NCI-H446 treated with DMSO at 0.1 percent for 48 hours (cell line): ENCODE measurements around the gene MEST.
"Not testable (repeated sequence)": the region's sequence is repeated elsewhere in the genome, so short reads cannot be mapped to it uniquely, and the experiment has no call there.

Experiments used
- DNase-seq: peaks from one replicate; lab custom pipeline; 2025; lab: John Stamatoyannopoulos, UW

Gene MEST

DNA sequence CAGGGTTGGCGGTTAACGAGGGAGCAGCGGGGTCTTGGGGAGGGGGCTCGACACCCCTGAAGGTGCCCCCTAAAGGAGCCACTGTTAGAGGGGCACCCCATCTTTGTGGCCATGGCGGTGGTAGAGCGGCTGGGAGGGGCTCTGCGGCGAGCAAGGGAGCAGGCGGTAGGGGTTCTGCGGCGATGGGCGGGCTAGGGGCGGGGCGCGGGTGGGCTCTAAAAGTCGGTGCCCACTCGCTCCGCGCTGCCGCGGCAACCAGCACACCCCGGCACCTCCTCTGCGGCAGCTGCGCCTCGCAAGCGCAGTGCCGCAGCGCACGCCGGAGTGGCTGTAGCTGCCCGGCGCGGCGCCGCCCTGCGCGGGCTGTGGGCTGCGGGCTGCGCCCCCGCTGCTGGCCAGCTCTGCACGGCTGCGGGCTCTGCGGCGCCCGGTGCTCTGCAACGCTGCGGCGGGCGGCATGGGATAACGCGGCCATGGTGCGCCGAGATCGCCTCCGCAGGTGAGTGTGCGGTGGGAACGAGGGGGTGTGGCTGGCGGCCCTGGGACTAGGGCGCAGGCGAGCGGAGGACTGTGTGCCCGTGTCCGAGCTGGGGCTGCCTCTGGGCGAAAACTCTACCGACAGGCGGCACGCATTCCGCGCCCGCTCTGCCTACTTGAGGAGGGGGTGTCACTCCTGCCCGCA lies at the start of gene MEST:
Gene MEST (plus strand): TSS at position 245 of the 682 bp plus-strand sequence. CDS start 229 bp downstream, at position 474.
- no peak for DNase-seq

DNA sequence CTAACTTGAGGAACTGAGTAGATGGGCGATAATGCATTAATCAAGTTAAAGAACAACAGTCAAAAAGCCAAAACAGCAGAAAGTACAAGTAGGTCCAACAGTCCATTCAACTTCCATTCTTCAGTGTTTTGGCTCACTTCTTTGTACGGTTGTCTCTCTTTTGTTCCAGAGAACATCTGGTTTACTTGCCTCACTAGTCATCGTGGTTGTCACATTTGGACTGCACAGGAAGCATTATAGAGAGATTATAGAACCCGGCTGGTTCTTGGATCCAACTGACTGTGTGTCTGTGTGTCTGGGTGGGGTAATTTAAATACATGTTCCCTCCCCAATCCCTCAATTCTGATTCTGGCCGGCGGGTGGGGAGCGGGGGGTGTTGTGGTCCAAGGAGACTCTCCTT lies 49.3 kb upstream of the MEST start:
- no peak for DNase-seq

DNA sequence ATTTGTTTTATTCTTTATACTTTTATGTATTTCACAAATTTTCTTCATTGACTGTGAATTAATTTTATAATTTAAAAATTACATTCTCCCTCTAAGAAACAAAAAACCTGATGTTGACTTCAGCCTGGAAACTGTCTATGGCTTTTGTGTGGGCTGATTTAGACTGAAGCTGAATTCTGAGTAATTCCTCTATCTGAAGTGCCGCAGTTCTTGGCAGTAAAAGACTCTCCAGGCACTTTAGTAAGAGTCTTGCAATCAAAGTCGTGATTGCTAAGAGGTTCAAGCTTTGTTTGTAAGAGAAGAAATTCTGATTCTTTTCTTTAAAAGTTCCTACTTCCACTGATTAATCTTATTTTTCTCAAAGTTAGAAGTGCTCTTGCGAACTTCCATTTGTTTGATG lies 47.7 kb upstream of the MEST start:
- DNase-seq, result no peak

- DNase-seq, result no peak
Observed at GRCh38 chr7:130444751-130445407, 47.0 kb upstream of the MEST start.

GRCh38 chr7:130446259-130446658 lies 45.6 kb upstream of the MEST start:
- no peak for DNase-seq

GRCh38 chr7:130451344-130451743 lies 40.5 kb upstream of the MEST start:
- DNase-seq, result not testable (repeated sequence)

DNA sequence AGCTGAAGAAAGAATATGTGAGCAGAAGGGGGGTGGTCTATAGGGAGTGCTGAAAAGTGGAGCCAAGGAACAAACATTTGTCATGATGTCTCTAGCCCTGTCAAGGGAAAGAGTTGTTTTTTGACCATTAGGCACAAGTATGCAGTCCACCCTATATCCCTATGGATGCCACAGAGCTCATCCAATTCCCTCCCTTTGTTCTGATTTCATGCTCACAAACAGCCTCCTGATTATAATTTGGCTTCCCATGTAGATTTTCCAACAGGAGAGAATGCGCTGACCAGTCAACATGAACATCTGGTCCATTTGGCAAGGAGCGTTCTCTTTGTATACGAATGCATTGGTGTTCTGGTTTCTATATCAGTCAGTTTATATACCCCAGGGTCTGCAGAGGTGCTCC lies 38.9 kb upstream of the MEST start:
- no peak for DNase-seq

DNA sequence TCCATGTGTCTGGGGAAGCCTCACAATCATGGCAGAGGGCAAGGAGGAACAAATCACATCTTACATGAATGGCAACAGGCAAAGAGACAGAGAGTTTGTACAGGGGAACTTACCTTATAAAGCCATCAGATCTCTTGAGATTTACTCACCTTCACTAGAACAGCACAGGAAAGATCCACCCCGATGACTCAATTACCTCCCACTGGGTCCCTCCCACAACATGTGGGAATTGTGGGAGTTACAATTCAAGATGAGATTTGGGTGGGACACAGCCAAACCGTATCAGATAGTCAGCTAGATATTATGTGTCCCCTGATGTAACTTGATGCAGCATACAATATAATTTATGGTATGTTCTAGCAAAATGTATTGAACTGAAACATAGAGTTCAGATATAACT lies 36.9 kb upstream of the MEST start:
- DNase-seq, result no peak

GRCh38 chr7:130458257-130458656 lies 33.6 kb upstream of the MEST start:
- no peak for DNase-seq

- DNase-seq, result no peak
Observed at GRCh38 chr7:130461272-130461671, 30.6 kb upstream of the MEST start.

DNA sequence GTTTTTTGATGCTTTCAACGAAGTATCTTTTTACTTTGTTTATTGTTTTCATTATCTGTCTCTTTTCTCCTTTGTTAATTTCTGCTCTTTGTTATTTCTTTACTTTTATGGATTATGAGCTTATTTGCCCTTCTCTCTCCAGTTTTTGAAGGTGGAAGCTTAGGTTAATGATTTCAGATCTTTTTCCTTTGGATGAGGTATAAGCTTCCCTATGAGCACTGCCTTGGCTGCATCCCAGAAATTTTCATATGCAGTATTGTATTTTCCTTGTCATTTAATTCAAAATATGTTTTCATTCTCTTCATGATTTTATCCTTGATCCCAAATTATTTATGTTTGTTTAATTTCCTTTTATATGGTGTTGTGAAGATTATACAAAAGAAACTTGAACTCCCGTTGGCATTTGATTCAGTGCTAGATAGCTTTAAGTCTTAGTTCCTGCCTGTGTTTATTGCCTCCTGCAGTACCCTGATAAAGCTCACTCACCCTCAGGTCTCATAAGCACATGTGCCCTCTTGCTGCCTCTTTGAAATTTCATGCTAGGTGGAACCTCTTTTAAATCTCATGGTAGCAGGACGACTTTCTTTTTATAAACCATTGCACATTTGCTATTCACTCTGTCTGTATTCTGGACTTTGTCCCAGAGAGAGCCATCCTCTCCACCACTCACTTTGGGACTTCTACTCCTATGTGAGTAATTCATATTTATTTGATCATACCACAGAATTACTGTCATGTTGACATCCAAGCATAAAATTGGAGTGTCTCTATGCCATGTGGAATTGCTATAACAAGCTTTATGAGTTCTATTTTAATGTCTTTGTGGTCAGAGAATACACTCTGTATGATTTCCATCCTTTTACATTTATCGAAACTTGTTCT lies 28.1 kb upstream of the MEST start:
- DNase-seq, result no peak

GRCh38 chr7:130468612-130469011 lies 23.3 kb upstream of the MEST start:
- DNase-seq, result no peak

GRCh38 chr7:130471974-130472373 lies 19.9 kb upstream of the MEST start:
- DNase-seq, result no peak

- DNase-seq, result no peak
Observed at GRCh38 chr7:130473289-130473688, 18.6 kb upstream of the MEST start.

GRCh38 chr7:130473876-130474275 lies 18.0 kb upstream of the MEST start:
- DNase-seq, result no peak

GRCh38 chr7:130475776-130476175 lies 16.1 kb upstream of the MEST start:
- no peak for DNase-seq

DNA sequence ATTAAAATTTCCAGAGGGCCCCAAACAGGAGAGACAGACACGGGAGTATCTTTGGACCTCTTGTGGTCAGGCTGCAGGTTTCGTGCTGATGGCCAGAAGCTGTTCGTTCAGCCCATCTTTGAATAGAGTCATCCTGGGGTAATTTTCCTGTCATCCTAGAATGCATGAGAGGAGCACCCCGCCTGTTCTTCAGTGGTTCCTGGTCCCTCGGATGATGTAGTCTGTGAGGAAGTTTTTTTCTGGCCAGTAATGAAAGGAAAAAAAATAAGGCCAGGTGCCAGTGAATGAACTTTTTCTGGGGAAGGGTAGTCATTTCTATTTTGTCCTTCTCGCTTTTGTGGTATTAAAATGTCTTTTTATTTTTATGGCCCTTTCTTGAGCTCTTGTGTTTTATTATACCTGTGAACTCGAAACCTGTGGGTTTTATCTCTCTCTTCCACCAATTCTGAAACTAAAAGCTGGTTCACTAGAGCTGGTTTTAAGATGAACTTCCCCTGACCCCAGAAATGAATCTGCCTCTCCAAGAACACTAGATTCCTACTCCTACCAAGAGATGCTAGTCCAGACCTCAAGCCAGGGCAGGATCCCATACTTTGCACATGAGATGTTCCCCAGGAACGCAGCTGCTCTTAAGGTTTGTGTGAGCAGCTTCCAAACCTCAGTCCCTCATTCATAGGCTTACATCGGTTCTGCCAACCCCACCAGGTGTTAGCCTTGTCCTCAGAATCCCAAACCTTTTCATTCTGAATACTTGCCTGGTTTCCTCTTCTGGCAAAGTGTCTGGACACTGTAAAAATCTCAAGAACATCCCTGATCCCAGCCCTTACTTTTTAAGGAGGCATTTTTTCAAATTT lies 15.4 kb upstream of the MEST start:
- DNase-seq, result no peak

DNA sequence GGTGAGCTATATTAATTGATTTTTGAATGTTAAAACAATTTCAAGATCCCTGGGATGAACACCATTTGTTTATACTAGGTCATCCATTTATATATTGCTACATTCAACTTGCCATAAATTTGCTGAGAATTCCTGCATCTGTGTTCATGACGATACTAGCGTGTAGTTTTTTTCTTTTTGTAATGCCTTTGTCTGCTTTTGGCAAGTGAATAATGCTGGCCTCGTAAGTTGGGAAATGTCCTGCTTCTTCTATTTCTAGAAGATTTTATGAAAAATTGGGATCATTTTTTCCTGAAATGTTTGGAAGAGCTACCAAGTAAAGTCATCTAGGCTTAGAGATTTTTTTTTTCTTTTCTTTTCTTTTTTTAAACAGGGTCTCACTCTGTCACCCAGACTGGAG lies 12.9 kb upstream of the MEST start:
- DNase-seq, result no peak

- no peak for DNase-seq
Observed at GRCh38 chr7:130479716-130480400, 12.0 kb upstream of the MEST start.

GRCh38 chr7:130481898-130482297 lies 10.0 kb upstream of the MEST start:
- no peak for DNase-seq

DNA sequence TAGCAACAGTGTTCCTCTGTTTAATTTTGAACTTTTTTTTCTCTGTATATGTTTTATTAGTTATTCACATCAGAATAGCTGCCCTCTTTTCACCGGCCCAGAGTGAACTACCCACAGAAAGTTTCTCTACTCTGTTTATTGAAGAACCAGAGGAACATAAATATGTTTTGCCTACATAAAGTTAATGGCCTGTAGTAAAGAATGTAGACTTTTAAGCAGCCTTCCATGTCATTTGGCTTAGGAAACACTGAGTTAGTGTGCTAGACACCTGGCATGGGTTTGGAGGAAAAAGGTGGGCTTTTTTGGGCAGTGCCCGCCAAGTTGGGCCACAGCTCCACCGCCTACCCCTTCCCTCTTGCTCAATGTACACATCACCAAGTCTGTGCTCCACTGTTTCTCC lies 8.9 kb upstream of the MEST start:
- no peak for DNase-seq
